HG02763 (cell line): Measurements from ENCODE around the gene CAMK2A.
"Not testable (repeated sequence)": the region's sequence is repeated elsewhere in the genome, so short reads cannot be mapped to it uniquely, and the experiment has no call there.

ENCODE experiments used
- ATAC-seq: cut with Tn5 transposase; IDR thresholded peaks from one replicate; pipeline ENCODE4 v1.9.1; 2021; ENCODE audit warnings: mild to moderate bottlenecking, moderate library complexity; ENCODE audit not compliant: unreplicated experiment

Gene CAMK2A

GRCh38 chr5:150239099-150239793, 50.3 kb downstream of the CAMK2A start:
- ATAC-seq: no peak

DNA sequence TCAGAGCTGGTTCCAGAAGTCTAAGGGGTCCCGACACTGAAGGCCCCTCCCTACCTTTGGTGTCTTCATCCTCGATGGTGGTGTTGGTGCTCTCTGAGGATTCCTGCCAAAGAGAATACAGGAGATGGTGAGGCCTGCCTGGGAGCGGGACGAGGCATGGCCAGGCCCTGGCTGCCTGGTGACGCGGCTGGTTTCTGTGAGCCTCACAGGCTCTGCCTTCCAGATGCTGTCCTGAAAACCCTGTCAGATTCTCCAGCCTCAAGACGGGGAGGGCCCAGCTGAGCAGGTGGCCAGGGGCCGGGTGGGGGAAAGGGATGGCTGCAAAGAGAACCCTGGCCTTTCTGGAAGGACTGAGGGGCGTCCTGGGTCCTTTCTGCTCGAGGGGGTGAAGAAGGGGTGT, 50.9 kb downstream of the CAMK2A start:
- ATAC-seq: no peak

GRCh38 chr5:150236981-150237754, 52.4 kb downstream of the CAMK2A start:
- ATAC-seq: no peak

DNA sequence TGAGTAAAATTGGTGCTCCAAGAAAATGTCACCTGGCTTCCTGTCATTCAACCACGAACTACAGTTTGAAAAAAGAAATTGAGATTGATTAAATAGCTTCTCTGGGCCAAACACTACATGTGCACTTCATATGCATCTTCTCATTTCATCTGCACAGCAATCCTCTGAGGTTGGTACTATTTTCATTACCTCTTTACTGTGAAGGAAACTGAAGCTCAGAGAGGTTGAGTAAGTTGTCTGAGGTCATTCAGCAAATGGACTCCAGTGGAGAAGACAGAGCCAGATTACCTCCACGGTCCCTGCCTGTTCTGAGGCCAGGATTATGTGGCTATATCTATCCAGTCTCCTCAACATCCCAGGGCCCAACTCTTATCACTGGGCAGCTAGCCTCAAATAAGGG, 53.3 kb downstream of the CAMK2A start:
- ATAC-seq: no peak

- no peak for ATAC-seq
Measured at GRCh38 chr5:150235500-150235854, 54.1 kb downstream of the CAMK2A start.

- ATAC-seq: no peak
Measured at GRCh38 chr5:150234576-150235499, 54.7 kb downstream of the CAMK2A start.

- not testable (repeated sequence) for ATAC-seq
Measured at GRCh38 chr5:150233706-150234105, 55.9 kb downstream of the CAMK2A start.

- ATAC-seq: no peak
Measured at GRCh38 chr5:150230842-150231241, 58.7 kb downstream of the CAMK2A start.

GRCh38 chr5:150229571-150229970, 60.0 kb downstream of the CAMK2A start:
- ATAC-seq: no peak

- ATAC-seq: no peak
Measured at GRCh38 chr5:150227606-150228273, 61.8 kb downstream of the CAMK2A start.

DNA sequence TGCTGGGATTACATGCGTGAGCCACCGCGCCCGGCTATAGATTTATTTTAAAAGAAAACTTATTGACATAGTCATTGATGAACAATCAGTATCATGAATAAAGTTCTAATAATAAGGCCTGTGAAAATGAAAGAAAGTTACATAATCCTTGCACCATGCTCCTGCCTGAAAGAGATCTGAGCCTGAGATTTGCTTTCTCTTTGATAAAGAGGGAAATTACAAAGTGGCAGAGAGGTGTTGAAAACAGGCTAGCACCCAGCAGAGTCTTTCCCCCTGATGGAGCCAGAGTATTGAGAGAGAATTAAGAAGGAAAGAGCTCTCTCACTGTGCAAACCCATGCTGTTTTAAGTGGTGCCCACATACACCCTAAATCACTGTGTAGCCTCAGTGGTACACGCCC, 62.5 kb downstream of the CAMK2A start:
- ATAC-seq: no peak

GRCh38 chr5:150224483-150225027, 65.0 kb downstream of the CAMK2A start:
- ATAC-seq: no peak

DNA sequence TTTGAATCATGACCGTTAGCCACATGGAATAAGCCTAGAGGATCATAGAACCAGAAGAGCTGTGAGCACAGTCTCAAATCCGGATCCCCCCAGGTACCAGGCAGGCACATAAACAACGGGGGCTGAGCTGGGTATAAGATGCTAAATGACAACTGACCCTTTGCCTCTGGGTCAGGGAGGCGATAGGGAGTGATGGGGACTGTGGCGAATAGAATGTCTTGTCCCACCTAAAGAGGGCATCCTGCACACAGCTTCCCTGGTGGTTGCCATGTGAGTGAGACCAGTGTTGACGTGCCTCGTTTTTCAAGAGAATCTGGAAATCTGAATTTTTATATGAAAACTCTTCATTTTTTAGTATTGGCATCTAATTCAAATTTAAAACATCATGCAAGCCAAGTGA, 66.1 kb downstream of the CAMK2A start:
- no peak for ATAC-seq

- no peak for ATAC-seq
Measured at GRCh38 chr5:150222906-150223305, 66.7 kb downstream of the CAMK2A start.

- ATAC-seq: no peak
Measured at GRCh38 chr5:150221471-150221870, 68.1 kb downstream of the CAMK2A start.

DNA sequence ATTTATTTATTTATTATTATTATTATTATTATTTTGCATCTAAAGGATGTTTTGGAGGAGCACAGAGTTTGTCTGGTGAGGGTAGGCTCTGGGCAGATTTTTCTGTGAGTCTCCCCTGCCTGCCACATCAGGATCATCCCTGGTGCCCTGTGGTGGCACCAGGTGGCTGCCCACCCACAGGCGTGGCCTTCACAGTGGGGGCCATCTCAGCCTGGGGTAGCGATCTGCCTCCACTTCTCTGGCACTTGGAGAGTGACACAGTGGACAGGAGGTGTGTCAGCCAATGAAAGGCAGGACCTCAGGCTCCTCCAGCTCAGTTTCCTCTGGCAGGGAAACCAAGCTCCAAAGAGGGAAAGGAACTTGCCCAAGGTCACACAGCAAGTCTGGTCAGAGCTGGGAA, 69.7 kb downstream of the CAMK2A start:
- ATAC-seq: no peak

DNA sequence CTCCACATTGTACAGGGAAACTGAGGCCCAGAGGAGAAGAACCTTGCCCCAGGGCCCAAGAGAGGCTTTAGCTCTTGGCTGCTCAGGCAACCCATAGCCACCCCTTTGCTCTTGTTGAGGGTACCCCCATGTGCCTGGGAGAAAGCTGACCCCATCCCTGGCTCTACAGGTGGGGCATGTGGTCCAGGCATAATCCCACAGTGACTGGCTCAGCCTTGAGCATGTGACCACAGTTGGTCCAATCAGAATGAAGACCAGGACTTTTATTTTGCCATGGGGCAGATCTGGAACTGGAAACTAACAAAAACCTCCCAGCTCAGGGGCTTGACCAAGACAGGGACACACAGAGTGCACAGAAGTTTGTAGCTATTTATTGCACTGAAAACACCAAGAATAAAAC, 70.4 kb downstream of the CAMK2A start:
- no peak for ATAC-seq

- no peak for ATAC-seq
Measured at GRCh38 chr5:150218693-150219035, 70.9 kb downstream of the CAMK2A start.

- ATAC-seq: peak; percentile 81
Measured at GRCh38 chr5:150217873-150218692, 71.5 kb downstream of the CAMK2A start.

- no peak for ATAC-seq
Measured at GRCh38 chr5:150217038-150217437, 72.5 kb downstream of the CAMK2A start.
